AG04450 (cell line): ENCODE measurements around the gene MEST. TPM values are rescaled to one million over a fixed set of nuclear protein-coding genes. Genes with fewer than 3 reads are reported as not detected.
"Not testable (repeated sequence)": the region's sequence is repeated elsewhere in the genome, so short reads cannot be mapped to it uniquely, and the experiment has no call there.

Experiments
- CTCF ChIA-PET: fragments of 300-600, 350-600 bp; formaldehyde crosslinking; extraction: SDS; loops from one replicate; lab custom pipeline; 2022; ENCODE audit warnings: antibody characterized with exemption, inconsistent platforms; lab: Charles Lee
- POLR2A ChIA-PET: fragments of 350-600 bp; formaldehyde crosslinking; extraction: SDS; loops from one replicate; lab custom pipeline; 2021; ENCODE audit warnings: antibody characterized with exemption, inconsistent platforms; lab: Yijun Ruan, JAX
- DNase-seq: peaks from one replicate; pipeline ENCODE4 v3.0.0-alpha.2; 2011; ENCODE audit warnings: low read depth, low spot score
- H3K27ac ChIP-seq: one replicate; pipeline ENCODE4 v1.5.1; 2012; ENCODE audit warnings: low read depth, low read length, control low read depth
- H3K27me3 ChIP-seq: one replicate; pipeline ENCODE4 v1.6.0; 2012; ENCODE audit warnings: low read length; ENCODE audit not compliant: control insufficient read depth, insufficient read depth
- H3K4me3 ChIP-seq: 2 replicates; pipeline ENCODE4 v1.5.1; 2011; ENCODE audit warnings: mild to moderate bottlenecking, low read depth, low read length, control low read depth
- H3K9me3 ChIP-seq: 2 replicates; pipeline ENCODE4 v1.5.1; 2012; ENCODE audit warnings: low read length; ENCODE audit not compliant: control insufficient read depth, insufficient read depth
- polyA plus RNA-seq: library from polyadenylated mRNA; depleted of rRNA; stranded (reverse); fragments of >200 nt; gene quantifications from 2 replicates; pipeline ENCODE4 v1.2.3, GENCODE V29; 2011
- TF ChIP-seq, protein P1 (sequence below): IDR thresholded peaks from 2 replicates; pipeline ENCODE4 v1.5.1; 2011; ENCODE audit warnings: low read depth, low read length, control low read depth, inconsistent platforms

MEST gene
- polyA plus RNA-seq, 1 experiment, result 293 TPM

DNA sequence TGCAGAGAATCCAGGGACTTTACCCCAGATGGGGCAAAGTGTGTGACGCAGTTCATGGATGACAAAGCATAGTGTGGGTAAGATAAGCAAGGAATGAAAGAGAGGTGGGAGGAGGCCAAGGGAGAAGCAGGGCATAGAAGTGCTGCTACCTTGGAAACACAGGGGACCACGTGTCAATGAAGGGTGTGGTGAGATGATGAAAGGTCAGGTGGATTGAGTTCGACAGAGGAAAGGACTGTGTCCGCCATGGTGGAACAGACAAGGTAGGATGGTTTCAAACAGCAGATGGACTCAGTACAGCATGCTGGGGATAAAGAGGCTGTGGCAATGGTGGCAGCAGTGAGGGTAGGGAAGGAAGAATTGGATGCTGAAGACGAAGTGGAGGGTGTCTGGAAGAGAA is 32.7 kb downstream of the MEST start:
- no peak overlapping the region for H3K27ac ChIP-seq
- H3K27me3 ChIP-seq, result no peaks in the 10 kb centered on the region
- H3K4me3 ChIP-seq, result no peak overlapping the region
- no peak for DNase-seq
- no peaks in the 10 kb centered on the region for H3K9me3 ChIP-seq
- TF ChIP-seq, protein P1, sequence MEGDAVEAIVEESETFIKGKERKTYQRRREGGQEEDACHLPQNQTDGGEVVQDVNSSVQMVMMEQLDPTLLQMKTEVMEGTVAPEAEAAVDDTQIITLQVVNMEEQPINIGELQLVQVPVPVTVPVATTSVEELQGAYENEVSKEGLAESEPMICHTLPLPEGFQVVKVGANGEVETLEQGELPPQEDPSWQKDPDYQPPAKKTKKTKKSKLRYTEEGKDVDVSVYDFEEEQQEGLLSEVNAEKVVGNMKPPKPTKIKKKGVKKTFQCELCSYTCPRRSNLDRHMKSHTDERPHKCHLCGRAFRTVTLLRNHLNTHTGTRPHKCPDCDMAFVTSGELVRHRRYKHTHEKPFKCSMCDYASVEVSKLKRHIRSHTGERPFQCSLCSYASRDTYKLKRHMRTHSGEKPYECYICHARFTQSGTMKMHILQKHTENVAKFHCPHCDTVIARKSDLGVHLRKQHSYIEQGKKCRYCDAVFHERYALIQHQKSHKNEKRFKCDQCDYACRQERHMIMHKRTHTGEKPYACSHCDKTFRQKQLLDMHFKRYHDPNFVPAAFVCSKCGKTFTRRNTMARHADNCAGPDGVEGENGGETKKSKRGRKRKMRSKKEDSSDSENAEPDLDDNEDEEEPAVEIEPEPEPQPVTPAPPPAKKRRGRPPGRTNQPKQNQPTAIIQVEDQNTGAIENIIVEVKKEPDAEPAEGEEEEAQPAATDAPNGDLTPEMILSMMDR, result no peak
- ChIA-PET POLR2A (no interaction called here), CTCF (no interaction called here)

DNA sequence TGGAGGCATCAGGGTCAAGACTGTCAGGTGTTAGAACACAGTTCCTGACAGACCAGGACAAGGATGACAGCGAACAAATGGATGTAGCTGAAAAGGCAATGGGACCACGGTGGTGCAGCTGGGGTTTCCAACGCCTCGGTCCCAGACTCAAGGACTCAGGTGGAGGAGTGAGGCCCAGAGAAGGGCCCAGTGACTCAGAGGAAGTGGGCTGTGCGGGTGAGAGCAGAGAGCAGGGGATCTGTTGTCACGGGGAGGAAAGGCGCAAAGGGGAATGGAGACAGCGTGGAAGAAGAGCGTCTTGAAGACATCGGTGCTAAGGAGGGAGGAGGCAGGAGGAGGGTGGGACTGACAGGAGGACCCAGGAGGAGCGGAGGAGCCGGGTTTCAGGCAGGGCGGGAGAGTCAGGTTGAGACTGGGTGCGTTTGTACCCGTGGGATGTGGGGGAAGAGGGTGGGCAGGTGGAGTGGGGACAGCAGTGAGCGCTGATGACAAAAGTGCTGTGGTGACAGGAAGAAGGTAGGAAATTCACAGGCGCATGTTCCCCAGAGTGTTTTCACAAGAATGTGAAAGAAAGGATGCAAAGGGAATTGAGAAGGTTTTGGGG is 36.0 kb downstream of the MEST start:
- CTCF ChIA-PET, result not testable (repeated sequence)

DNA sequence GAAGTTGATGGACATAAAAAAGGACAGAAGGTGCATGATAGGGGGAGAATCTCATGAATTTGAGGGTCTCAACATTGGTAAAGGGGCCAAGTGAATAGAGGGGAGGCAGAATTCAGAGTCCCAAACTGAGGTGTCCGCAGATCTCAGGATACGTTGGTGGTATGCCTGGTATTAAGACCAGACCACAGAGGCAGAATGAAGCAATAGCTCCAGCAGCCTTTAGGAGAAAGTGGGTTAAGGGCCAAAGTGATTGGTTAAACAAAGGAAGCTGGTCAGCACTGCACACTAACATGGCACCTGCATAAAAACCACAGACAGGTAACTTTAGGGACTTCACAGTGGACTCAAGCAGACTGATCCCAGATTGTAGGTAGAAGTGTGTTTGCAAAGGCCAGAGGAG is 37.5 kb downstream of the MEST start:
- no peak overlapping the region for H3K4me3 ChIP-seq
- TF ChIP-seq, protein P1, result no peak

More for the DNA sequence above, 36.0 kb downstream of the MEST start:
- H3K4me3 ChIP-seq, H3K27me3 ChIP-seq, H3K9me3 ChIP-seq, DNase-seq, POLR2A ChIA-PET, H3K27ac ChIP-seq: not testable (repeated sequence)

DNA sequence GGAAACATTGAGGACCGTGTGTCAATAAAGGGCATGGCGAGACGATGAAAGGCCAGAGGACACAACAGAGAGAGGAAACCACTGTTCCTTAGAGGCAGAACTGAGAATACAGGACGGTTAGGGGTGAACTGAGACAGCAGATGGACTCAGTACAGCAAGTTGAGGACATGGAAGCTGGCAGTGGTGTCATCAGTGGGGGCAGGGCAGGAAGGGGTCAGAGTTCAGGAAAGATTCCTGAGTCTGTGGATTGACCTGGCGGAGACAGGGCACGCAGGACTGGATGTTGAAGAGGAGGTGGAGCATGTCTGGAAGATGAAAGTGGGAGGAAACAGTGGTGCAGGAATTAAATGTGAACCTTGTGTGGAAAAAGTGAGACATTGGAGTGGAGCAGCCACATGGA is 46.0 kb downstream of the MEST start:
- CTCF ChIA-PET, H3K27me3 ChIP-seq, H3K9me3 ChIP-seq, DNase-seq, POLR2A ChIA-PET, H3K27ac ChIP-seq, H3K4me3 ChIP-seq: not testable (repeated sequence)

More for the DNA sequence above, 37.5 kb downstream of the MEST start:
- DNase-seq, result no peak
- H3K9me3 ChIP-seq, result no peaks in the 10 kb centered on the region
- ChIA-PET POLR2A (interaction anchor here (0.6 kb wide), 1 partner anchor 265 kb away, joined by 4 read pairs; no protein-coding TSS in a partner anchor), CTCF (no interaction called here)
- no peak overlapping the region for H3K27ac ChIP-seq
- no peaks in the 10 kb centered on the region for H3K27me3 ChIP-seq

DNA sequence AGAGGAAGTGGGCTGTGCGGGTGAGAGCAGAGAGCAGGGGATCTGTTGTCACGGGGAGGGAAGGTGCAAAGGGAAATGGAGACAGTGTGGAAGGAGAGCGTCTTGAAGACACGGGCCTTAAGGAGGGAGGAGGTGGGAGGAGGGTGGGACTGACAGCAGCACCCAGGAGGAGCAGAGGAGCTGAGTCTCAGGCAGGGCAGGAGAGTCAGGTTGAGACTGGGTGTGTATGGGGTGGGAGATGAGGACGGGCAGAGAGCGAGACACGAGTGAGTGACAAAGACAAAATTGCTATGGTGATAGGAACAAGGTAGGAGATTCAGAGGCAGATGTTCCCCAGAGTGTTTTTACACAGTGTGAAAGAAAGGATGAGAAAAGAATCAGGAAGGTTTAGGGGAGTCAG is 49.4 kb downstream of the MEST start:
- H3K27me3 ChIP-seq, POLR2A ChIA-PET, DNase-seq, CTCF ChIA-PET, H3K4me3 ChIP-seq, H3K9me3 ChIP-seq, H3K27ac ChIP-seq: not testable (repeated sequence)

DNA sequence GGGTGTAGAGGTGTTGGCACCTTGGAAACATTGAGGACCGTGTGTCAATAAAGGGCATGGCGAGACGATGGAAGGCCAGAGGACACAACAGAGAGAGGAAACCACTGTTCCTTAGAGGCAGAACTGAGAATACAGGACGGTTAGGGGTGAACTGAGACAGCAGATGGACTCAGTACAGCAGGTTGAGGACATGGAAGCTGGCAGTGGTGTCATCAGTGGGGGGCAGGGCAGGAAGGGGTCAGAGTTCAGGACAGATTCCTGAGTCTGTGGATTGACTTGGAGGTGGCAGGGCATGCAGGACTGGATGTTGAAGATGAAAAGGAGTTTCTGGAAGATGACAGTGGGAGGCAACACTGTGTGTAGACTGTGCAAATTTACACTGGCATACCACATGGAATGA is 50.4 kb downstream of the MEST start:
- DNase-seq, H3K4me3 ChIP-seq, POLR2A ChIA-PET, H3K27ac ChIP-seq, H3K27me3 ChIP-seq, CTCF ChIA-PET, H3K9me3 ChIP-seq: not testable (repeated sequence)

DNA sequence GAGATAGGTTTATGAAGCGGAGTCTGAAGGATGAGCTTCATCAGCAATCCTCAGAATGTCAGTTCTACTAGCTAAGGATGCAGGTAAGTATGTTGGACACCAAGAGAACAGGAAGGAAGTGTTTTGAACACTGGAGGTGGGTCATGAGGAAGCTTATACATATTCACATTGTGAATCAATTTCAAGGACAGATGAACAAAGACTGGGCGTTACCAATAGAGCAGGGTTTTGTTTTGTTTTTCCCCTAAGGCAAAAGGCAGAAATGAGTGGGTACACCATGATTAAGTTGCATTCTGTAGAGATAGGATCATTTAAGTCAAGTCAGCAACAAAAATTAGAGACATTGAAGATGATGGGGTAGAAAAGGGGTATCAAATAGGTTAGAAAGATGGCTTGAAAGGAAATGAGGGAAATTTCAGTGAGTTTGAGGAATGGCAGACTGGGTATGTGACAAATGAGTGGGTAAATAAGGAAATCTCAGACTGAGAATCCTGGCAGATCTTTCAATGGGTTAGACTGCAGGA is 51.7 kb downstream of the MEST start:
- Histone ChIP-seq H3K27me3 (no peaks in the 10 kb centered on the region), H3K4me3 (no peak overlapping the region), H3K27ac (no peak overlapping the region), H3K9me3 (no peaks in the 10 kb centered on the region)
- ChIA-PET POLR2A (no interaction called here), CTCF (interaction anchor here (0.6 kb wide), 1 partner anchor 104 kb away, joined by 3 read pairs; no protein-coding TSS in a partner anchor)
- DNase-seq, result no peak
- TF ChIP-seq, protein P1, result no peak
